GM21447 (cell line): ENCODE results near the gene IL12RB1.
"Not testable (repeated sequence)": the region's sequence is repeated elsewhere in the genome, so short reads cannot be mapped to it uniquely, and the experiment has no call there.

Experiments used
- ATAC-seq: cut with Tn5 transposase; IDR thresholded peaks from one replicate; pipeline ENCODE4 v1.9.1; 2021; ENCODE audit not compliant: unreplicated experiment

IL12RB1 gene

DNA sequence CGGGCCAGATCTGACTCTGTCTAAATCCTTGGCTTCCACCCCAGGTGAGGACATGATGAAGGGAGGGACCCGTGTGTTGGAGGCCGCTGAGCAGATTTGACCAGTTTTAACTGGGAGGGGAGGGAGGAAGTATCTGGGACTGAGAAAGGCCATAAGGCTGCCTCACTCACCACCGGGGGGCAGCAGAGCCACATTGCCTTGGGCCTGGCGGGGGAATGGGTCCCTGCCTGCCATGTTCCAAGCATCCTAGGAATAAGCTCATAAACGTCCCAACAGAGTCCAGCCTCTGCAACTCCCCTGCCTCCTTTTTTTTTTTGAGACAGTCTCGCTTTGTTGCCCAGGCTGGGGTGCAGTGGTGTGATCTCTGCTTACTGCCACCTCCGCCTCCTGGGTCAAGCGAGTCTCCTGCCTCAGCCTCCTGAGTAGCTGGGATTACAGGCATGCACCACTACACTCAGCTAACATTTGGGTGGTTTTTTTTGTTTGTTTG, 26.3 kb upstream of the IL12RB1 start:
- ATAC-seq, result no peak

DNA sequence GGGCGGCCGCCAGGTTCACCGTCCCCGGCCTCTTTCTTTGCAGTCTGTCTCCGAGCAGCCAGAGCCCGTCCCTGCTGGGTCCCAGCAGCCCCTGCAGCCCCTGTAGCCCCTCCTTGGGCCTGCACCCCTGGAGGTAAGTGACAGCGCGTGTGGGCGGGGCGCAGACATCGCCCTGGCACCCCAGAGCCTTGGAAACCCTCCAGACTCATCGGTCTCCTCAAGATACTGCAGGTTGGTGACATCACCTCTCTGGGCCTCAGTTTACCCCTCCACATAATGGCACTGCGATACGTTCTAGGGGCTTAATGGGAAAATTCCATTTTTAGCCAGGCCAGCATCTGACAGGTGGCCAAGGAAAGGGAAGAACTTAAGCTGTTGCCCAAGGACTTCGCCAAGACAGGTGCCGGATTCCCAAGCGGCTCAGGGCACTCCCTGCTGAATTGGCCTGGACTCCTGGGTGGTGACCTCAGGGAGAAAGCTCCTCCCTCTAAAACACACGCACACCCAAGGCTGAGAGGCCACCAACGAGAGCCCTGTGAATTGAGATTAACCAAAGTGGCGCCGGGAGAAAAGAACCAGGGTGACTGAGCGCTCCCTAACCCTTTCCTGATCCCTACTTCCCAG, 24.0 kb upstream of the IL12RB1 start:
- ATAC-seq, result no peak

GRCh38 chr19:18109733-18110608, 23.2 kb upstream of the IL12RB1 start:
- ATAC-seq, result no peak

- no peak for ATAC-seq
These were observed 22.6 kb upstream of the IL12RB1 start for GRCh38 chr19:18109341-18109732.

DNA sequence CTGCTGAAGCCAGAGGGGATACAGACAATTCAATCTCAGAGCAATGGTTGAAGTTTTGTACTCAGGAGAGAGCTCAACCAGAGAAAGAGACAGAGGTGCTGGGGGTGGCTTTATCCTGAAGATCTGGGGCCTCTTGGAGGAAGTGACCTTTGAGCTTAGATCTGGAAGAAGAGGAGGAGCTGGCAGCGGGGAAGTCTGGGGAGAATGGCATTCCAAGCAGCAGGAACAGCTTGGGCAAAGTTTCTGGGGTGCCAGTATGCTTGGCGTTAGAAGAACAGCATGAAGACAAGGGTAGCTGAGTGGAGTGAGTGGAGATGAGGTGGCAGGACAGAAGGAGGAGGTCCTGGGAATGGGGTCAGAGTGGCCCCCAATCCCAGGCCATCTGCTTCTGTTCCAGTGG, 22.2 kb upstream of the IL12RB1 start:
- ATAC-seq, result no peak

GRCh38 chr19:18107235-18107634, 20.5 kb upstream of the IL12RB1 start:
- no peak for ATAC-seq

GRCh38 chr19:18105259-18105658, 18.5 kb upstream of the IL12RB1 start:
- not testable (repeated sequence) for ATAC-seq

GRCh38 chr19:18104793-18105131, 18.0 kb upstream of the IL12RB1 start:
- ATAC-seq, result no peak

DNA sequence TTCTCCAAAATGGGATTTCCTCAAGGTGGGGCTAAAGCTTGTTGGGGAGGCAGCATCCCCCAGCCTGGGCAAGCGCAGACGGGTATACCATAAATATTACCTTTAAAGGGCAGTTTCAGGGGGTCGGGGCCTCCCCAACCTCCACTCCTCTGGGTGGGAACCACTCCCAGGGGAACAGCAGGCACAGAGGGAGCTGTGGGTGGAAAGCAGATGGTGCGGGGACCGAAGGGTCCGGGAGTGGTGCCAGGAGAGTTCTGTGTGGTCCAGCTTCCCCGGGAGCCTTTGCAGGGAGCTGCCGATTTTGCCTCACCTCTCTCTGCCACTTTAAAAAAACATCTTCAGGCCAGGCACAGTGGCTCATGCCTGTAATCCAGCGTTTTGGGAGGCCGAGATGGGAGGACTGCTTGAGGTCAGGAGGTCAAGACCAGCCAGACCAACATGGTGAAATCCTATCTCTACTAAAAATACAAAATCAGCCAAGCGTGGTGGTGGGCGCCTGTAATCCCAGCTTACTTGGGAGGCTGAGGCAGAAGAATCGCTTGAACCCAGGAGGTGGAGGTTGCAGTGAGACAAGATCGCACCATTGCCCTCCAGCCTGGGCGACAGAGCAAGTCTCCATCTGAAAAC, 16.3 kb upstream of the IL12RB1 start:
- ATAC-seq, result no peak

- ATAC-seq, result no peak
These were observed 14.5 kb upstream of the IL12RB1 start for GRCh38 chr19:18101268-18101667.

DNA sequence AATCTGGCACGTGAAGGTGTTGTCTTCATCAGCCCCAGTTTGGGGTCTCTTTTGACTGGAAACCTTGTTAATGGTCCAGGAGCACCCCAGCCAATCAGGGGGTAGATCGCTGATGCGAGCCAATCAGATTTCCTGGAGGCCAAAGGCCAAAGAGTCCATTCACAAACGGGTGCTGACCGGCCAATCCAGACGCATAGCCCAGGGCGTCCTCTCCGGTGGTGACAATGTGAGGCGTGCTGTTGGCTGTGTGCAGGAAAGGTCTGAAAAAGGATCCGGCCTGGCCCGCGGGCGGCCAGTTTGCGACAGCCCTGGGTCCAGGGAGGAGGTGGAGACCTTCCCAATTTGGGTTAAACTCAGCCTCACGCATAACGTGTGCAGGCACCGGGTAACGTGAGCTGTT, 14.0 kb upstream of the IL12RB1 start:
- ATAC-seq, result no peak

DNA sequence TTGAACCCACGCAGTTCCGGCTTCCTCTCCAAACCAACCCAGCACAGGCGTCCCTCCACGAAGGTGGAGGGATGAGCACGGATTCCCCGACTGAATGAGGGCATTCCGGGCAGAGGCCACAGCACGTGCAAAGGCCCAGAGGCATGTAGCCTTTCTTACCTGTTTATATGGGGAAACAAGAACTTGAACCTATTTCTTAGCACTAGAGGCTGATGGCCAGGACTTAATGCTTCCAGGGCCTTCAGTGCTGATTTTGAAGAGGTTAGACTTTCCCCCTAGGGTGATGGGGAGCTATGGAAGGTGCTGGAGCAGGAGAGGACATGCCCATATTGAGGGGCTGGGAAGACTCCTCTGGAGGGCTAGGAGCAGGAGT, 12.9 kb upstream of the IL12RB1 start:
- ATAC-seq, result no peak

- ATAC-seq, result peak; percentile 66
These were observed 12.3 kb upstream of the IL12RB1 start for GRCh38 chr19:18098891-18099622.

DNA sequence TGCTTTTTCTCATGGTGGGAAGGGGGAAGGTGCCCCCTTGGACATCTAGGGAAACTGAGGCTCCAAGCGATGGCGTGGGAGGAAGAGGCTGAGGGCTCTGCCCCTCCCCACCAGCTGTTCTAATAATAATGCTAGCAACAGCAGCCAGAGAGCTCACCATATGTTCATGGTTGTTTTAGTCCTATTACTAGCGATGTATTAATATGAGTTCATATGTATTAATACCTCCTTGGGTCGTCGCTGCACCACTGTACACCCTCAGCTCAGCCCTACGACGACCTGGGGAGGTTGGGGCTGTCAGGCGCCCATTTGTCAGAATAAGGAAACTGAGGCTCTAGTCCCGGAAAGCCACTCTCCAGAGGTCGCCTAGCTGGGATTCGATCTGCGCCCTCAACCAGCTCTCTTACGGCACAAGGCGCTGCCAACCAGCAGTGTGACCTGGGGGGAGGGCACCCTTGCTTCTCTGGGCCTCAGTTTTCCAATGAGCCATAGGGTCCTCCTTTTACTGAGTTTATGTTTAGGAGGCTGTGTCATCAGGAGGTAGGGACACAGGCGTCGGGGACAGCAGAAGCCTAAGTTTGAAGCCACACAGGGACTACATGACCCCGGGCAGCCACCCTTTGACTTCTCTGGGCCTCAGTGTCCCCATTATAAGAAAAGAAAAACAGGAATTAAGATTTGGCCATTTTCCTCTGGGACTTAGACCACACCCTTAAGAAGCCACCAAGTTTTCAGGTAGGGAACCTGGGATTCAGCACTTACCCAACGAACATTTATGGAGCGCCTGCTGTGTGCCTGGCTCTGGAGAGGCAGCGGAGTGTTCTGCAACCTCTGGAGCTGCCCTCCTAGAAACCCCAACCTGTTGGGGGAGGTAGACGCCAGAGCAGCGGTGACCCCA, 11.5 kb upstream of the IL12RB1 start:
- ATAC-seq, result peak; percentile 4

GRCh38 chr19:18097217-18097992, 10.7 kb upstream of the IL12RB1 start, which contains the start of gene MAST3:
TSS of gene MAST3 (plus strand) at chr19:18097778. CDS start at chr19:18097793, 15 bp downstream.
- peak; percentile 47 for ATAC-seq

GRCh38 chr19:18096258-18096657, 9.5 kb upstream of the IL12RB1 start:
- no peak for ATAC-seq

GRCh38 chr19:18093439-18094161, 6.9 kb upstream of the IL12RB1 start:
- ATAC-seq, result no peak

DNA sequence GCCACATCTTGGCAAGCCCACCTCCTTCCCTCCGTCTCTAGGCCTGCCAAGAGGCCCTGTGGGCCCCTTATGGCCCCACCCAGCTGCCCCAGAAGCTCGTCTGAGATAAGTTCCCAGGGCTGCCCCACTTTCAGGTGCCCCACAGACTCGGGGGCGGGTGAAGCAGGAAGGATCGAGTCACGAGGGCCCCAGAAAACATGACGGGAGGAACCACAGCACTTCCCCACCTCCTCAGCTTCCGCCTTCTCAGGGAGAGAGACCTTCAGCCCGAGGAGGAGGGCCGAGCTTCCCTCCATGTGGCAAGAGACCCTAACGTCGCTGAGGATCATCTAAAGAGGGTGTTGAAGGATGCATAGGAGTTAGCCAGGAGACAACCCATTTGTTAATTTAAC, 4.5 kb upstream of the IL12RB1 start:
- ATAC-seq, result no peak
